ENCODE results near the gene EFHC1.

Gene EFHC1

GRCh38 chr6:52535711-52536423 lies 115.7 kb downstream of the EFHC1 start:
- ATAC-seq, result no peak
- TF ChIP-seq ZNF70 (CRISPR knock-in tag; IDR thresholded peaks at IDR 0.05) (no peak), GLIS3 (CRISPR knock-in tag; IDR thresholded peaks at IDR 0.05) (no peak), BACH2 (CRISPR knock-in tag; IDR thresholded peaks at IDR 0.05; ENCODE audit: borderline replicate concordance) (no peak), OSR1 (CRISPR knock-in tag; IDR thresholded peaks at IDR 0.05) (no peak), PATZ1 (CRISPR knock-in tag; IDR thresholded peaks at IDR 0.05; ENCODE audit: borderline replicate concordance) (no peak), RARB (CRISPR knock-in tag; IDR thresholded peaks at IDR 0.05) (no peak), ZFP30 (CRISPR knock-in tag; IDR thresholded peaks at IDR 0.05) (no peak), CSRNP3 (CRISPR knock-in tag; IDR thresholded peaks at IDR 0.05) (no peak), CREB5 (CRISPR knock-in tag; IDR thresholded peaks at IDR 0.05; ENCODE audit: low read depth) (no peak), CSDC2 (CRISPR knock-in tag; IDR thresholded peaks at IDR 0.05) (no peak), ZC3H10 (CRISPR knock-in tag; IDR thresholded peaks at IDR 0.05) (no peak), TCF4 (CRISPR knock-in tag; IDR thresholded peaks at IDR 0.05; ENCODE audit: borderline replicate concordance) (no peak), SNAI2 (CRISPR knock-in tag; IDR thresholded peaks at IDR 0.05) (no peak), POU6F1 (CRISPR knock-in tag; IDR thresholded peaks at IDR 0.05; ENCODE audit: borderline replicate concordance, low read depth) (no peak), ARNTL (CRISPR knock-in tag; IDR thresholded peaks at IDR 0.05; ENCODE audit: borderline replicate concordance, low read depth) (no peak), ISL1 (CRISPR knock-in tag; IDR thresholded peaks at IDR 0.05) (no peak), TSHZ2 (CRISPR knock-in tag; IDR thresholded peaks at IDR 0.05) (no peak), PPARA (CRISPR knock-in tag; IDR thresholded peaks at IDR 0.05; ENCODE audit: borderline replicate concordance) (no peak)

- ATAC-seq, result no peak
- TF ChIP-seq PATZ1 (CRISPR knock-in tag; IDR thresholded peaks at IDR 0.05; ENCODE audit: borderline replicate concordance) (no peak), TCF4 (CRISPR knock-in tag; IDR thresholded peaks at IDR 0.05; ENCODE audit: borderline replicate concordance) (no peak), BACH2 (CRISPR knock-in tag; IDR thresholded peaks at IDR 0.05; ENCODE audit: borderline replicate concordance) (no peak), ZFP30 (CRISPR knock-in tag; IDR thresholded peaks at IDR 0.05) (no peak), ZC3H10 (CRISPR knock-in tag; IDR thresholded peaks at IDR 0.05) (no peak), ARNTL (CRISPR knock-in tag; IDR thresholded peaks at IDR 0.05; ENCODE audit: borderline replicate concordance, low read depth) (no peak), CREB5 (CRISPR knock-in tag; IDR thresholded peaks at IDR 0.05; ENCODE audit: low read depth) (no peak), CSDC2 (CRISPR knock-in tag; IDR thresholded peaks at IDR 0.05) (no peak), ESRRG (CRISPR knock-in tag; IDR thresholded peaks at IDR 0.05) (no peak)
These were observed 116.3 kb downstream of the EFHC1 start for GRCh38 chr6:52536424-52536916.
